Coronary artery (tissue), 2 donors: ENCODE results near the gene HTRA1.

ENCODE experiments used
- DNase-seq: peaks from one replicate; pipeline ENCODE4 v3.0.0-alpha.2; 2017; ENCODE audit warnings: low spot score
- H3K27ac ChIP-seq, 2 donors: fragments of 200-600 bp; sonication (generic); one replicate each; pipeline ENCODE4 v1.5.1; 2016 to 2019
- H3K4me3 ChIP-seq: fragments of 200-600 bp; sonication (generic); 2 replicates; pipeline ENCODE4 v1.5.1; 2016; ENCODE audit warnings: mild to moderate bottlenecking, moderate library complexity
- TF ChIP-seq, protein P1 (sequence below): fragments of 200-600 bp; sonication (generic); IDR thresholded peaks from one replicate; pipeline ENCODE4 v1.5.1; 2019; ENCODE audit warnings: antibody characterized with exemption

The HTRA1 gene

GRCh38 chr10:122445469-122445868 is 15.9 kb upstream of the HTRA1 start:
- DNase-seq: no peak
- Histone ChIP-seq H3K4me3 (no peak overlapping the region), H3K27ac (no peak overlapping the region)
- TF ChIP-seq, protein P1, sequence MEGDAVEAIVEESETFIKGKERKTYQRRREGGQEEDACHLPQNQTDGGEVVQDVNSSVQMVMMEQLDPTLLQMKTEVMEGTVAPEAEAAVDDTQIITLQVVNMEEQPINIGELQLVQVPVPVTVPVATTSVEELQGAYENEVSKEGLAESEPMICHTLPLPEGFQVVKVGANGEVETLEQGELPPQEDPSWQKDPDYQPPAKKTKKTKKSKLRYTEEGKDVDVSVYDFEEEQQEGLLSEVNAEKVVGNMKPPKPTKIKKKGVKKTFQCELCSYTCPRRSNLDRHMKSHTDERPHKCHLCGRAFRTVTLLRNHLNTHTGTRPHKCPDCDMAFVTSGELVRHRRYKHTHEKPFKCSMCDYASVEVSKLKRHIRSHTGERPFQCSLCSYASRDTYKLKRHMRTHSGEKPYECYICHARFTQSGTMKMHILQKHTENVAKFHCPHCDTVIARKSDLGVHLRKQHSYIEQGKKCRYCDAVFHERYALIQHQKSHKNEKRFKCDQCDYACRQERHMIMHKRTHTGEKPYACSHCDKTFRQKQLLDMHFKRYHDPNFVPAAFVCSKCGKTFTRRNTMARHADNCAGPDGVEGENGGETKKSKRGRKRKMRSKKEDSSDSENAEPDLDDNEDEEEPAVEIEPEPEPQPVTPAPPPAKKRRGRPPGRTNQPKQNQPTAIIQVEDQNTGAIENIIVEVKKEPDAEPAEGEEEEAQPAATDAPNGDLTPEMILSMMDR: no peak

DNA sequence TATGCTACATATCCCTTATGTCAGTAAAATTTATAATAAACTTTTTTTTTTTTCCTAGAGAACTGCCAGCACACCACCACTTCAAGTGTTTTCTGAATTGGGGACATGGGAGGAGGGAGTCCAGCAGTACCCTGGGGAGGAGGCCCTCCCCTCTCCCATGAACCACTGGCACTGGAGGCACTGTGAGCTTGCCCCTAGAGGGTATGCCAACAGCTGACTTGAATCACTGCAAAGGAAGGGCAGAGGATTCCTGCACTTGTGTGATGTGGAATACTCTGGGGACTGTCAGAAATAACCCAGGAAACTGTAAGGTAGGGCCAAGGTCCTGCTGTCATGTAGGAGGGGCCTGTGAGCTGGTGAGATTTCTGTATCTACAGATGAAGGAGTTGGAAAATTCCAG is 15.4 kb upstream of the HTRA1 start:
- Histone ChIP-seq H3K27ac (no peak overlapping the region), H3K4me3 (no peak overlapping the region)
- DNase-seq: no peak
- TF ChIP-seq, protein P1: no peak

DNA sequence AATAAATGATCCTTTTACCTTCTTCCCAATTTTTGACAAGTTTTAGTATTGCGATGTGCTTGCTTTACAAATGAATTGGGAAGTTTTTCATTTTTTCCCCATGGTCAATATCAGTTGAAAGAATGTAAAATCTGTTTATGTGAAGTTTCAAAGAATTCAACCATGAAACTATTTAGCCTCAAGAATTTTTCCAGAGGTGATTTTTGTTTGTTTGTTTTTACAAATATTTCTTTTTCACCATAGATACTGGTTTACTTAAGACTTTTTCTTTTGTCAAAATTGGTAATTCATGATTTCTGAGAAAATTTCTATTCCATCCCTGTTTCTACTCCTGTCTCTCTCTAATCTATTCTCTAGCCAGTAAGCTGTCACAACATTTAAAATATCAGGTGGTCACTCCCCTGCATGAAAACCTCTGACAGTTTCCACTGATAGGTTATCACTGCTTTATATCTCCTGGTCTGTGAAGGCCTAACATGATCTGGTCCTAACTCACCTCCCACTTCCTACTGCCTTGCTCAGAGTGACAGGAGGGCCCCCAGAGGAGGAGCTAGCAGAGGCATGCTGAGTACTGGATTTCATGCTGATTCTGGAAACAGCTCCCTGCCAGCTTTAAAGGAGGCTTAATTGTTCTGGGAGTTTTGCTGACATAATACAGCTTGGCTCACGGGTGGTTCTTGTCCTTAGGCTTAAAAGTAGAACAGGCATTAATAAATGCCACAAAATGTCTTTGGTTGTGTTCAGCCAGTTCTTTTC is 14.5 kb upstream of the HTRA1 start:
- DNase-seq: no peak
- TF ChIP-seq, protein P1: no peak
- H3K27ac ChIP-seq: no peak overlapping the region
- no peak overlapping the region for H3K4me3 ChIP-seq

DNA sequence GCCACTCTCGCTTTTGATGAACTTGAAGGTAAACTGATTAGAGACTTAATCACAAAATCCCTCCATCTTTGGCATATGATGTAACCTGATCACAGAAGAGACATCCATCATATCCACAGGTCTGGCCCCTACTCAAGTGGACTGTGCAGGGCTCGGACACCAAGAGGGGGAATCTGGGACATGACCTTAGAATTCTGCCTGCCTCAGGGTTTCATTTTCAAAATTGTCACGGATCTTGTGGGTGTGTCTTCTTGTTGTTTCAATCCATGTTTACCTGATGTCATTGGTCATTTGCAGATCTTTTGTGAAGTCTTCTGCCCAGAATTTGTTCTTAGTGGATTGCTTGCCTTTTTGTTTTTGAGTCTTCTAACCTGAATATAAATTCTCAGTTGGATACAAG is 12.8 kb upstream of the HTRA1 start:
- Histone ChIP-seq H3K27ac (no peak overlapping the region), H3K4me3 (no peak overlapping the region)
- TF ChIP-seq, protein P1: no peak
- DNase-seq: no peak

DNA sequence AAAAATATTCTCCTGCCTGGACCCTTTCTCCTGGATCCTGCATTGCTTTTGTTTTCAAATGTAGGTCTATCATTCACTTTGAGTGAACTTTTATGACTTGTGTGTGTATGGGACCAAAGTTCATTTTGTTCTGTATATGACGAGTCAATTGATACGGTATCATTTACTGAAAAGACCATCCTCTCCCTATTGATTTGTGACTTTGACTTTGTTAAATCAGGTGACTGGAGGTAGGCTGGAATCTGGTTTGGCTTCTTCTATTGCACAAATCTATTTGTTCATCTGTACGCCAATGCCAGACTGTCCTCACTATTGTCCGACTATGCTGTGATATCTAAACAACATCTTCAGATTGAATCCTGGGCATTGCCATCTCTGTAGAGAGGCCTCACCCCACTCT is 12.2 kb upstream of the HTRA1 start:
- Histone ChIP-seq H3K4me3 (no peak overlapping the region), H3K27ac (no peak overlapping the region)
- DNase-seq: no peak
- TF ChIP-seq, protein P1: no peak

GRCh38 chr10:122450353-122450990 is 10.9 kb upstream of the HTRA1 start:
- TF ChIP-seq, protein P1: no peak
- DNase-seq: no peak
- Histone ChIP-seq H3K4me3 (no peak overlapping the region), H3K27ac (no peak overlapping the region)

- TF ChIP-seq, protein P1: no peak
- Histone ChIP-seq H3K27ac (no peak overlapping the region), H3K4me3 (no peak overlapping the region)
- DNase-seq: no peak
Measured at GRCh38 chr10:122454071-122454470, 7.3 kb upstream of the HTRA1 start.
